LHCN-M2 (cell line): ENCODE measurements around the gene TP53. TPM values are rescaled to one million over a fixed set of nuclear protein-coding genes. Genes with fewer than 3 reads are reported as not detected.
"Not testable (repeated sequence)": the region's sequence is repeated elsewhere in the genome, so short reads cannot be mapped to it uniquely, and the experiment has no call there.

ENCODE experiments used
- DNase-seq: peaks from one replicate; pipeline ENCODE4 v3.0.0-alpha.2; 2012; ENCODE audit warnings: low read depth
- total RNA-seq: library from RNA; depleted of rRNA; stranded (reverse); fragments of >200 nt; gene quantifications from 2 replicates; pipeline ENCODE4 v1.2.3, GENCODE V29; 2014; rRNA removed

TP53 gene
- total RNA-seq, 1 experiment from 2014 or later, result 34.8 TPM

DNA sequence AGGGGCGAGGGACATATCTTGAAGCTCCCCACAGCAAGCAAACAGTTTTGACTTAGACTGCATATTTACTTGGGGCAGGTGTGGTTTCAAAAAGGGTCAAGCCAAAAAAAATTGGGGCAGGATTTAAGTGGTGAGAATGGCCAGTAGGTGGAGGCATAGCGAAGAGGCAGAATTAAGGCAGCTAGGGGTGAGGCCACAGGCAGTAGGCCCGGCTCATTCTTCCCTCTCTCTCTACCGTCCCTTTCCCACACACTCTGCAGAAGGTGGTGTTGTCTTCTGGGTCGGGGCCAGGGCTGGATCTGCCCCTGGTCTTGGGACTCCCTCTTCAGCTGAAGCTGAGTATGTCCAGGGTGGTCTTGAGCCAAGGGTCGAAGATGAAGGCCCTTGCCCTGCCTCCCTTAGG is 54.8 kb downstream of the TP53 start:
- peak; percentile 43 for DNase-seq

DNA sequence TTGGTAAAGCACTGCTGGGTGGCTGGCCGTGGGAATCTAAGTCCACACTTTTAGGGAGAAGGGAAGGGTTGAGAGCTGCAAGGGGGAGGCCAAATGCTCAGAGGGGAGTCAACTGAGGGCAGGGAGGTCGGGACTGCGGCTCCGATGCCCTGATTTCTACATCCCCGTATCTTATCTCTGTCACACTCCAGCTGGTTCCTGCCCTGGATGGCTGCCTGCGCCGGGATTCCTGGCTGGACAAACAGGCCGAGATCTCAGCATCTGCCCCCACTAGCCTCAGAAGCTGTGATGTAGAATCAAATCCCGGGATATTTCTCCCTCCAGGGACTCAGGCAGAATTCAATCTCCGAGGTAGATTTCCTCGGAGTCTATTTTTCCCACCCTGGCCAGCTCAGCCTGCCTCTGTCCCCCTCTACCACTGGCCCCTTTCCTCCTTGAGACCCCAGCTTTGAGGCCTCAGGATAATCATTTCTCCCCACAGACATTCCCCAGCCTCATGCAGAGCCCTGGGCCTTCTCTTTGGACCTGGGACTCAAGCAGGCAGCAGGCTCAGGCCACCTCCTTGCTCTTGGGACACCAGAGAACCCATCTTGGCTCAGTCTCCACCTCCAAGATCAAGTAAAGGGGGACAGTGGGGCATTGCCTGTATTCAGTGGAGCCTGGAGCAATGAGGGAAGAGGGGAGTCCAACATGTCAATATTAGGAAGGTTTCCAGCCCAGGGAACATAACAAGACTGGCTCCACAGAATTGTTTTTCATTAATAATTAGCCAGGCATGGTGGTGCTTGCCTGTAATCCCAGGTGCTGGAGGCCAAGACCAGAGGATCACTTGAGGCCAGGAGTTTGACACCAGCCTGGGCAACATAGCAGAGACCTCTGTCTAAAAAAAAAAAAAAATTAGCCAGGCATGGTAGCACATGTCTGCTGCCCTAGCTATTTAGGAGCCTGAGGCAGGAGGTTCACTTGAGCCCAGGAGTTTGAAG is 55.6 kb downstream of the TP53 start:
- no peak for DNase-seq

- DNase-seq, result no peak
Observed at GRCh38 chr17:7629939-7630571, 57.2 kb downstream of the TP53 start, which contains the start of gene SHBG. Gene SHBG (plus strand): TSS chr17:7630135. CDS start chr17:7630173, 38 bp downstream.

DNA sequence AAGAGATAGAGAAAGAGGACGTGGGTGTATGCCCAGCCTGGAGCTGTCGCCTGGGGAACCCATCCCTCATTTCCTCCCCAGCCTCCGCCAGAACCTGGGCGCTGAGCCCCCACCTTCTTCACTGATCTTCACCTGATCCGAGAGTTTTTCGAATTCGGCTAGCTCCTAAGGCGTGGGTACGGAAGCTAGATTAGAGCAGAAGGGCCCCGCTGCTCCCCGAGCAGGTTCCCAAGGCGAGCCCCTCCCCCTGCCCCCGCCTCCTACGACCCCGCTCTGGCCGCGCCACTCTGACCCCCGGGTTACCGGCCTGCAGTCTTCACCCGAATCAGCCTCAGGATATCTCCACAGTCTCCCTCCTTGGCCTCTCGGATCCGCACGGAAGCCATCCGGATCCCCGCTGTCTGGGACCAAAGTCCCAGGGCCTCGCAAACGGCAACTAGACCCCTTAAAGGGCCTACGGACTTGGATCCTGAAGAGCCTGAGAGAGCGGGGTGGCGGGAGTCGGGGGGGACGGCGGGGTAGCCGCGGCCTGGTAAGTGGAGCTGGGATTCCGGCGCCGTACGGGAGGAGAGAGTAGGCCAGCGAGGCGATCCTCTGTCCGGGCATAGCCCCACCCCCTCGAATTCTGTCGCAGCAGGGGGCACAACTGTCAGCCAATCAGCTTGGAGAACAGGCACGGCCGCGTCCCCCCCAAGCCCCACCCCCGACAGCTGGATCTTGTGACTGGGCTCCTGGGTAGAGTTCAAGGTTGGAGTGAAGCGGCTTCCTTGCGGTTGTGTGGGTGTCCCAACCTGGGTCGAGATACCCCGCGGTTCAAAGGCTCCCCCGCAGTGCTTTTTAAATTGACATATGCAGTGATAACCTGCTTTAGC is 59.8 kb downstream of the TP53 start, which contains the start of gene SAT2:
TSS of gene SAT2 (minus strand) at position 572 of the 872 bp plus-strand sequence. CDS start at position 386, 186 bp downstream.
- peak; percentile 94 for DNase-seq

DNA sequence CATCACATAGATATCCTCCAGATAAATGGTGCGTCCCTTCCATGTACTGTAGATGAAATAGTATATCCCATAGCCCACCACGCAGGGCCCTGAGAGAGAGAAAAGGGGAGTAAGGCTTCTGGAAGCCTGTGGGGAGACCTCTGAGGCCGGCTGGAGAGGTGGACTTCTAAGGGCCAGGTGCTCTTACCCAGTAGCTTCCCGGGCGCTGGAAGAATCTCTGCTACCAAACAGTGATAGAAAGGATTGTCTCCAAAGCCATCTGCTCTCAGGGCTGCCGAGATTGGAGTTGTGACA is 60.4 kb downstream of the TP53 start:
- no peak for DNase-seq

- no peak for DNase-seq
Observed at GRCh38 chr17:7626307-7626706, 61.0 kb downstream of the TP53 start.

DNA sequence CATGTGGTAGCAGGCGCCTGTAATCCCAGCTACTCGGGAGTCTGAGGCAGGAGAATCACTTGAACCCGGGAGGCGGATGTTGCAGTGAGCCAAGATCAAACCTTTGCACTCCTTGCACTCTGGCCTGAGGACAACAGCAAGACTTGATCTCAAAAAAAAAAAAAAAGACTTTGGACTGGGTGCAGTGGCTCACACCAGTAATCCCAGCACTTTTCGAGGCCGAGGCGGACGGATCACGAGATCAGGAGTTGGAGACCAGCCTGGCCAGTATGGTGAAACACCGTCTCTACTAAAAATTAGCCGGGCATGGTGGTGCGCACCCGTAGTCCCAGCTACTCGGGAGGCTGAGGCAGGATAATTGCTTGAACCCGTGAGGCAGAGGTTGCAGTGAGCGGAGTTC is 61.5 kb downstream of the TP53 start:
- DNase-seq, result not testable (repeated sequence)

DNA sequence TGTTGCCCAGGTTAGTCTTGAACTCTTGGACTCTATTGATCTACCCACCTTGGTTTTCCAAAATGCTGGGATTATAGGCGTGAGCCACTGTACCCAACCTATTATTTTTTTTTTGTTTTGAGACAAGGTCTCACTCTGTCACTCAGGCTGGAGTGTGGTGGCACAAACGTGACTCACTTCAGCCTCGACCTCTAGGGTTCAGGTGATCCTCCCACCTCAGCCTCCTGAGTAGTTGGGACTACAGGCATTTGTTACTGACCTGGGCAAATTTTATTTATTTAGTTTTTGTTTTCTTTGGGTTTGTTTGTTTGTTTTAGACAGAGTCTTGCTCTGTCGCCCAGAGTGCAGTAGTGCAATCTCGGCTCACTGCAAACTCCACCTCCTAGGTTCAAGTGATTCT is 63.6 kb downstream of the TP53 start:
- DNase-seq, result no peak

- no peak for DNase-seq
Observed at GRCh38 chr17:7620835-7621234, 66.5 kb downstream of the TP53 start.

GRCh38 chr17:7618608-7619007 is 68.7 kb downstream of the TP53 start:
- no peak for DNase-seq

Other genes with a start within 250 kb of the TP53 start
- 23.4 and 23.8 TPM in 2 replicates for gene FGF11, start 248.0 kb downstream of the TP53 start, total RNA-seq
- 51.9 and 60.3 TPM in 2 replicates for gene CHRNB1, start 242.4 kb downstream of the TP53 start, total RNA-seq
- 25.3 and 27.8 TPM in 2 replicates for gene ZBTB4, start 207.9 kb downstream of the TP53 start, total RNA-seq
- not detected in 2 replicates for gene SLC35G6, start 206.0 kb downstream of the TP53 start, total RNA-seq
- gene POLR2A, start 203.1 kb downstream of the TP53 start, total RNA-seq, result 63.7 and 81.4 TPM in 2 replicates
- gene TNFSF12, start 138.4 kb downstream of the TP53 start, total RNA-seq, result 14.8 and 20.7 TPM in 2 replicates
- not detected in 2 replicates for gene TNFSF13, start 128.7 kb downstream of the TP53 start, total RNA-seq
- gene SENP3, start 125.6 kb downstream of the TP53 start, total RNA-seq, result 108 and 131 TPM in 2 replicates
- 48.2 and 56.4 TPM in 2 replicates for gene CD68, start 107.9 kb downstream of the TP53 start, total RNA-seq
- 371 and 379 TPM in 2 replicates for gene MPDU1, start 103.6 kb downstream of the TP53 start, total RNA-seq
- 0.96 and 2.0 TPM in 2 replicates for gene SOX15, start 97.4 kb downstream of the TP53 start, total RNA-seq
- 49.4 and 51.8 TPM in 2 replicates for gene FXR2, start 72.6 kb downstream of the TP53 start, total RNA-seq
- gene SAT2, start 59.7 kb downstream of the TP53 start, total RNA-seq, result 37.8 and 48.0 TPM in 2 replicates
- gene SHBG, start 57.4 kb downstream of the TP53 start, total RNA-seq, result 0.23 TPM in 1 of 2 replicates, not detected in the other
- not detected in 2 replicates for gene ATP1B2, start 36.6 kb downstream of the TP53 start, total RNA-seq
- gene WRAP53, start 987 bp upstream of the TP53 start, total RNA-seq, result 18.2 and 20.0 TPM in 2 replicates
- gene EFNB3, start 17.7 kb upstream of the TP53 start, total RNA-seq, result 0.75 and 0.90 TPM in 2 replicates
- gene DNAH2, start 30.3 kb upstream of the TP53 start, total RNA-seq, result not detected in 2 replicates
- gene KDM6B, start 146.7 kb upstream of the TP53 start, total RNA-seq, result 1.8 and 2.1 TPM in 2 replicates
- gene TMEM88, start 167.6 kb upstream of the TP53 start, total RNA-seq, result 1.1 TPM in 1 of 2 replicates, not detected in the other
- 80.8 and 89.6 TPM in 2 replicates for gene NAA38, start 170.1 kb upstream of the TP53 start, total RNA-seq
- gene CYB5D1, start 170.5 kb upstream of the TP53 start, total RNA-seq, result 5.6 and 7.8 TPM in 2 replicates
- 83.2 and 98.2 TPM in 2 replicates for gene CHD3, start 201.3 kb upstream of the TP53 start, total RNA-seq
- 6.9 and 14.2 TPM in 2 replicates for gene RNF227, start 228.8 kb upstream of the TP53 start, total RNA-seq
- gene KCNAB3, start 242.4 kb upstream of the TP53 start, total RNA-seq, result 0.32 and 0.46 TPM in 2 replicates
- gene TRAPPC1, start 244.5 kb upstream of the TP53 start, total RNA-seq, result 54.2 and 58.2 TPM in 2 replicates
- 35.7 and 36.5 TPM in 2 replicates for gene CNTROB, start 244.7 kb upstream of the TP53 start, total RNA-seq